ENCODE data around the gene PIGM.
"Not testable (repeated sequence)": the region's sequence is repeated elsewhere in the genome, so short reads cannot be mapped to it uniquely, and the experiment has no call there.

The PIGM gene

GRCh38 chr1:160058087-160058486 lies 26.3 kb upstream of the PIGM start:
- DNase-seq, result no peak

- DNase-seq, result no peak
Observed at GRCh38 chr1:160056648-160057169, 24.9 kb upstream of the PIGM start.

- no peak for DNase-seq
Observed at GRCh38 chr1:160053548-160054365, 22.0 kb upstream of the PIGM start.

GRCh38 chr1:160052936-160053335 lies 21.1 kb upstream of the PIGM start:
- no peak for DNase-seq

- DNase-seq, result no peak
Observed at GRCh38 chr1:160050619-160051018, 18.8 kb upstream of the PIGM start.

- DNase-seq, result not testable (repeated sequence)
Observed at GRCh38 chr1:160050182-160050581, 18.4 kb upstream of the PIGM start.

- DNase-seq, result no peak
Observed at GRCh38 chr1:160049101-160049500, 17.3 kb upstream of the PIGM start.

GRCh38 chr1:160048335-160048734 lies 16.5 kb upstream of the PIGM start:
- DNase-seq, result no peak

GRCh38 chr1:160047111-160047991 lies 15.6 kb upstream of the PIGM start:
- DNase-seq, result no peak

GRCh38 chr1:160046494-160047110 lies 14.8 kb upstream of the PIGM start:
- peak; percentile 60 for DNase-seq

GRCh38 chr1:160045653-160046052 lies 13.9 kb upstream of the PIGM start:
- DNase-seq, result no peak

GRCh38 chr1:160043543-160043942 lies 11.8 kb upstream of the PIGM start:
- DNase-seq, result no peak

GRCh38 chr1:160040476-160040875 lies 8.7 kb upstream of the PIGM start:
- no peak for DNase-seq

GRCh38 chr1:160032165-160032820 lies 503 bp upstream of the PIGM start:
- DNase-seq, result no peak

- DNase-seq, result peak; percentile 19
Observed at GRCh38 chr1:160030657-160031364, 979 bp downstream of the PIGM start.

GRCh38 chr1:160028426-160028825 lies 3.4 kb downstream of the PIGM start:
- DNase-seq, result no peak

- no peak for DNase-seq
Observed at GRCh38 chr1:160025314-160025713, 6.5 kb downstream of the PIGM start.

GRCh38 chr1:160024195-160024905 lies 7.4 kb downstream of the PIGM start:
- no peak for DNase-seq

GRCh38 chr1:160022330-160023310 lies 9.2 kb downstream of the PIGM start:
- DNase-seq, result no peak
